Stimulated activated naive CD8-positive, alpha-beta T cell treated with anti-CD3 and anti-CD28 coated beads, Interleukin-15, amount 100 ng/mL, for 72 hours (primary cell): ENCODE measurements around the gene CDC123.
"Not testable (repeated sequence)": the region's sequence is repeated elsewhere in the genome, so short reads cannot be mapped to it uniquely, and the experiment has no call there.

Source experiments
- ATAC-seq: fragments of 150-1000 bp; cut with Tn5 transposase; 2 replicates; pipeline ENCODE4 v1.10.0; 2021; ENCODE audit warnings: mild to moderate bottlenecking, moderate library complexity
- DNase-seq, 2 donors: peaks; one replicate each; pipeline ENCODE4 v3.0.0; 2021 to 2022
- H3K27ac Mint-ChIP-seq, 2 donors: one replicate each; pipeline ENCODE4 v1.8.0; 2022; ENCODE audit warnings: mild to moderate bottlenecking in 2 of 2, mixed read lengths in 2 of 2, moderate library complexity in 2 of 2
- H3K27me3 Mint-ChIP-seq: one replicate; pipeline ENCODE4 v1.8.0; 2022; ENCODE audit warnings: mixed read lengths
- H3K4me1 Mint-ChIP-seq: one replicate; pipeline ENCODE4 v1.8.0; 2022; ENCODE audit warnings: mild to moderate bottlenecking, mixed read lengths
- H3K4me3 Mint-ChIP-seq, 2 donors: one replicate each; pipeline ENCODE4 v1.8.0; 2022; ENCODE audit warnings: mild to moderate bottlenecking in 2 of 2, mixed read lengths in 2 of 2, moderate library complexity in 1 of 2
- H3K9me3 Mint-ChIP-seq, 2 donors: one replicate each; pipeline ENCODE4 v1.8.0; 2022; ENCODE audit warnings: mixed read lengths in 2 of 2

The CDC123 gene

GRCh38 chr10:12287772-12288171, 91.8 kb downstream of the CDC123 start:
- Mint-ChIP-seq H3K9me3 (no peaks in the 10 kb centered on the region), H3K27ac (no peak overlapping the region), H3K27me3 (no peaks in the 10 kb centered on the region), H3K4me3 (no peak overlapping the region), H3K4me1 (no peaks in the 10 kb centered on the region)
- DNase-seq, result no peak
- no peak for ATAC-seq

DNA sequence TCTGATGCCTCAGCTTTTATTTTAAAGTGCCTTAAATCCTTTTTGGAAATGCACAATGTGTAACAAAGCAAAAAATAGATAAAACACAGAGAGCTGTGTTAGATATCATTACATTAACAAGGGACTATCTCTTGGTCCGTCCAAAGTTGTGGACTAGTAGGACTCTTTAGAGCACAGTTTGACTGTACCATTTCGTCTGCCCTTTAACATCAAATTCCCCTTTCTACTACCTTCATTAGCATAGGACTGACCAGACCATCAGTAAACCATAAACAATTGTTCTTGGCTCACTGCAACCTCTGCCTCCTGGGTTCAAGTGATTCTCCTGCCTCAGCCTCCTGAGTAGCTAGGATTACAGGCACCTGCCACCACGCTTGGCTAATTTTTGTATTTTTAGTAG, 101.8 kb downstream of the CDC123 start:
- not testable (repeated sequence) for H3K27ac Mint-ChIP-seq, ATAC-seq, H3K4me1 Mint-ChIP-seq, DNase-seq, H3K27me3 Mint-ChIP-seq, H3K9me3 Mint-ChIP-seq, H3K4me3 Mint-ChIP-seq

DNA sequence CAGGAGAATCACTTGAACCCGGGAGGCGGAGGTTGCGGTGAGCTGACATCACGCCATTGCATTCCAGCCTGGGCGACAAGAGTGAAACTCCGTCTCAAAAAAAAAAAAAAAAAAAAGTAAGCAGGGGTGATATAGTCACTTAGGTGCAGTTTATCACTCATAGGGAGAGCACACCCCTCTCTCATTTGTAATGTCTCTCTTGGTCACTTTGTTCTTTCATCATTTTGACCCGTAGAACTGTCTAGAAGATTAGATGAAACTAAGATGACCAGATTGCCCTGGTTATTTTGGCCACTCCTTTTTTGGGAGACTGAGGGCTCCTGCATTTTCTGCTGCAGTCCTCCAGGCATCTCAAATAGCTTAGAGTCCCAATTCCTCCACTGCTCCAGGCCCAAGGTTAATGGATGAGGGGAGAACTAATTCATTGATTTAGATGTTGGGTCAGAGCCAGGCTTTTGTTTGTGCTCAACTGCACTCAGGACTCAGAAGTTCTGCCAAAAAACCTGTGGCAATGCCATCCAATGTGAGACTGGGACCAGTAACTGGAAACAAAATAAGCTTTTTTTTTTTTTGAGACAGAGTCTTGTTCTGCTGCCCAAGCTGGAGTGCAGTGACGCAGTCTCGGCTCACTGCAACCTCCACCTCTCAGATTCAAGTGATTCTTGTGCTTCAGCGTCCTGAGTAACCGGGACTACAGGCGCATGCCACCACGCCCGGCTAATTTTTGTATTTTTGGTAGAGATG, 103.4 kb downstream of the CDC123 start:
- peaks cover 5% of the 10 kb centered on the region for H3K27me3 Mint-ChIP-seq
- no peak for ATAC-seq
- H3K4me3 Mint-ChIP-seq, result no peak overlapping the region
- H3K9me3 Mint-ChIP-seq, result peaks cover 5 to 6% of the 10 kb centered on the region in 2 donors
- H3K4me1 Mint-ChIP-seq, result peaks cover 5% of the 10 kb centered on the region
- peak overlapping the region in 1 of 2 donors; percentile 52 for H3K27ac Mint-ChIP-seq
- no peak for DNase-seq
